ENCODE data around the gene KAT14.
"Not testable (repeated sequence)": the region's sequence is repeated elsewhere in the genome, so short reads cannot be mapped to it uniquely, and the experiment has no call there.

DNA sequence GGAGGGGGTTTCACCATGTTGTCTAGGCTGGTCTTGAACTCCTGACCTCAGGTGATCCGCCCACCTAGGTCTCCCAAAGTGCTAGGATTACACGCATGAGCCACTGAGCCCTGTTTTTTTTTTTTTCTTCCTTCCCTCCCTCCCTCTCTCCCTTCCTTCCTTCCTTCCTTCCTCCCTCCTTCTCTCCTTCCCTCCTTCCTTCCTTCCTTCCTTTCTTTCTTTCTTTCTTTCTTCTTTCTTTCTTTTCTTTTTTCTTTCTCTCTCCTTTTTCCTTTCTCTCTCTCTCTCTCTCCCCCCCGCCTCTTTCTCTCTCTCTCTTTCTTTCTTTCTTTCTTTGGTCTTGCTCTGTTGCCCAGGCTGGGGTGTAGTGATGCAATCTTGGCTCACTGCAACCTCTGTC lies 49.4 kb upstream of the KAT14 start:
- TF ChIP-seq, protein P1, sequence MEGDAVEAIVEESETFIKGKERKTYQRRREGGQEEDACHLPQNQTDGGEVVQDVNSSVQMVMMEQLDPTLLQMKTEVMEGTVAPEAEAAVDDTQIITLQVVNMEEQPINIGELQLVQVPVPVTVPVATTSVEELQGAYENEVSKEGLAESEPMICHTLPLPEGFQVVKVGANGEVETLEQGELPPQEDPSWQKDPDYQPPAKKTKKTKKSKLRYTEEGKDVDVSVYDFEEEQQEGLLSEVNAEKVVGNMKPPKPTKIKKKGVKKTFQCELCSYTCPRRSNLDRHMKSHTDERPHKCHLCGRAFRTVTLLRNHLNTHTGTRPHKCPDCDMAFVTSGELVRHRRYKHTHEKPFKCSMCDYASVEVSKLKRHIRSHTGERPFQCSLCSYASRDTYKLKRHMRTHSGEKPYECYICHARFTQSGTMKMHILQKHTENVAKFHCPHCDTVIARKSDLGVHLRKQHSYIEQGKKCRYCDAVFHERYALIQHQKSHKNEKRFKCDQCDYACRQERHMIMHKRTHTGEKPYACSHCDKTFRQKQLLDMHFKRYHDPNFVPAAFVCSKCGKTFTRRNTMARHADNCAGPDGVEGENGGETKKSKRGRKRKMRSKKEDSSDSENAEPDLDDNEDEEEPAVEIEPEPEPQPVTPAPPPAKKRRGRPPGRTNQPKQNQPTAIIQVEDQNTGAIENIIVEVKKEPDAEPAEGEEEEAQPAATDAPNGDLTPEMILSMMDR (IDR thresholded peaks at IDR 0.05) = not testable (repeated sequence)
- TF ChIP-seq POLR2A, EP300 (IDR thresholded peaks at IDR 0.05): not testable (repeated sequence)
